Erythroblast (primary cell): Measurements from ENCODE around the gene CRIP2.

ENCODE experiments used
- GATA1 ChIP-seq: IDR thresholded peaks from 2 replicates; pipeline ENCODE4 v1.6.1; 2011; ENCODE audit warnings: low read depth, mild to moderate bottlenecking, control low read depth, low read length, moderate library complexity
- POLR2A ChIP-seq: IDR thresholded peaks from 2 replicates; pipeline ENCODE4 v1.6.1; 2011; ENCODE audit warnings: mild to moderate bottlenecking, low read length

GRCh38 chr14:105442834-105443233 is 31.8 kb upstream of the CRIP2 start:
- no peak for TF ChIP-seq POLR2A
- TF ChIP-seq GATA1 = no peak
